ENCODE data around the gene PVRIG. TPM values are rescaled to one million over a fixed set of nuclear protein-coding genes. Genes with fewer than 3 reads are reported as not detected.
A peak's percentile ranks its signal among the peaks of the same experiment; 100 is the strongest.
"Not testable (repeated sequence)": the region's sequence is repeated elsewhere in the genome, so short reads cannot be mapped to it uniquely, and the experiment has no call there.

The PVRIG gene
- total and polyA plus RNA-seq, 2 of the 8 experiments (the other 6 are each of a cell fraction or from before 2014, with no cell fraction given), result 0.15 TPM; not detected in 1

DNA sequence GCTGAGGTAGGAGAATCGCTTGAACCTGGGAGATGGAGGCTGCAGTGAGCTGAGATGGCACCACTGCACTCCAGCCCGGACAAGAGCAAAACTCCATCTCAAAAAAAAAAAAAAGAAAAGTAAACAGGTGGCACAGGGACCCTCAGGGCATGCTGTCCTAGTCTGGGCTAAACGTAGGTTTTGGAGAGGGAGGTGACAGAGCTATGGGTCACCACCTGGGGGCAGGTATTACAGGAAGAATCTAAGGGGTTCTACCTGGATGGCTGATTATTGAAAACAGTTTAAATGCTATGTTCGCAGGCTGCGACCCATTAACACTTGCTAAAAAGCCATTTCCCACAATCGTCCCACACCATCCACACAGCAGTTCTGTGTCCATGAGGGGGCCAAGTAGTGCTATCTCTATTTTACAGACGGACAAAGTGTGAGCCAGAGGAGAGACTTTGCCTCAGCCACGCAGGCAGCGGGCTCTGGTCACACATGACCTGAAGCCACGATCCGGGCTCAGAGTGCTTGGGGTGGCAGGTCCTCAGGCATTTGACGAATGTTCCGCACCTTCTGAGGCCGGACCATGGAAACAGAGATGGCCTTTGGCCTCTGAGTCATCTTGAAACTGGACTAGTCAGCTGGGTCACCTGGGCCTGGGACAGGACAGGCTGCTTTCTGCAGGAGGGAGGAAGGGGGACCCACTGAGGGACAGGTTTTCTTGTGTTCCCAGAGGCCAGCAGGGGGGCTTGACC lies 49.7 kb downstream of the PVRIG start:
- H3K14ac ChIP-seq (ENCODE audit: insufficient read length); DNase-seq (ENCODE audit: low read depth in 1 of 2, low spot score in 2 of 2); H4K5ac ChIP-seq (ENCODE audit: insufficient read length, low read depth, low read length); H3K79me1 ChIP-seq (ENCODE audit: low read depth, low read length); H3K9ac ChIP-seq (replicated peaks in 1 of 4; ENCODE audit: extremely low read depth in 1 of 4, low read depth in 3 of 4, low read length in 3 of 4); H3K23ac ChIP-seq (ENCODE audit: insufficient read length); H3K27ac ChIP-seq (ENCODE audit: low read depth, low read length); FAIRE-seq; H3K23me2 ChIP-seq (ENCODE audit: low read depth, low read length); H2AFZ ChIP-seq (ENCODE audit: low read length); H2AK5ac ChIP-seq (ENCODE audit: low read depth, low read length); H2BK5ac ChIP-seq (ENCODE audit: low read depth, low read length); H2BK20ac ChIP-seq (ENCODE audit: low read length); H4K20me1 ChIP-seq (replicated peaks in 1 of 2; ENCODE audit: control insufficient read depth in 1 of 2, insufficient read depth in 2 of 2, low read length in 2 of 2); H3K27me3 ChIP-seq (replicated peaks in 1 of 4; ENCODE audit: control insufficient read depth in 3 of 4, extremely low read depth in 1 of 4, insufficient read depth in 3 of 4, low read length in 3 of 4); H2BK120ac ChIP-seq (replicated peaks; ENCODE audit: low read depth, low read length); H4K91ac ChIP-seq (replicated peaks; ENCODE audit: insufficient read length, low read length); H3K56ac ChIP-seq (replicated peaks; ENCODE audit: insufficient read length, low read depth, low read length); H3K9me3 ChIP-seq (ENCODE audit: insufficient read depth in 2 of 2, low read depth in 1 of 2, low read length in 1 of 2); H4K8ac ChIP-seq (ENCODE audit: extremely low read depth, insufficient read depth, low read length); H3K18ac ChIP-seq (ENCODE audit: extremely low read depth, low read length); H3K4ac ChIP-seq (replicated peaks; ENCODE audit: insufficient read length, low read depth, low read length); H3K36me3 ChIP-seq (ENCODE audit: control insufficient read depth in 2 of 4, insufficient read depth in 4 of 4, low read length in 3 of 4): not testable (repeated sequence)
- Histone ChIP-seq H2BK12ac (ENCODE audit: low read depth, low read length) (0 out of 2 replicates have a peak overlapping the region, but pooled peaks have one; percentile 68), H3K4me3 (ENCODE audit: extremely low read depth in 1 of 4, insufficient read depth in 2 of 4, low read depth in 3 of 4, low read length in 4 of 4) (peak overlapping the region in 1 of 4 experiments; percentile 73; a peak in 3 of 8 replicates), H3K4me2 (ENCODE audit: insufficient read depth in 1 of 2, low read depth in 2 of 2, low read length in 2 of 2) (peak overlapping the region; percentile 53 to 83; a peak in 3 of 4 replicates), H2BK15ac (ENCODE audit: low read length) (0 out of 2 replicates have a peak overlapping the region, but pooled peaks have one; percentile 29), H3K79me2 (ENCODE audit: control insufficient read depth in 1 of 2, insufficient read depth in 2 of 2, low read length in 2 of 2) (peaks cover 3 to 36% of the 10 kb centered on the region in 2 experiments), H3K4me1 (replicated peaks in 1 of 4; ENCODE audit: control insufficient read depth in 3 of 4, insufficient read depth in 4 of 4, low read length in 3 of 4) (peaks cover 0 to 13% (median 9%) of the 10 kb centered on the region in 4 experiments; a peak in 6 of 7 replicates)
- POLR2A ChIA-PET (ENCODE audit: partially characterized antibody), result interaction anchor here (0.7 kb wide), 2 partner anchors 8 to 16 kb away, joined by 3 read pairs; no protein-coding TSS in a partner anchor
- 85% methylated on average over 14 of the region's 14 CpGs; no CpG with 5 or more reads in 1 of the 2 experiments for WGBS, 2 experiments (ENCODE audit: extremely low coverage in 1 of 2, insufficient coverage in 1 of 2, insufficient read length in 1 of 2, insufficient replicate concordance in 2 of 2, low coverage in 1 of 2, low lambda C conversion rate in 2 of 2, missing lambda C conversion rate in 1 of 2)
- TF ChIP-seq, protein P1, sequence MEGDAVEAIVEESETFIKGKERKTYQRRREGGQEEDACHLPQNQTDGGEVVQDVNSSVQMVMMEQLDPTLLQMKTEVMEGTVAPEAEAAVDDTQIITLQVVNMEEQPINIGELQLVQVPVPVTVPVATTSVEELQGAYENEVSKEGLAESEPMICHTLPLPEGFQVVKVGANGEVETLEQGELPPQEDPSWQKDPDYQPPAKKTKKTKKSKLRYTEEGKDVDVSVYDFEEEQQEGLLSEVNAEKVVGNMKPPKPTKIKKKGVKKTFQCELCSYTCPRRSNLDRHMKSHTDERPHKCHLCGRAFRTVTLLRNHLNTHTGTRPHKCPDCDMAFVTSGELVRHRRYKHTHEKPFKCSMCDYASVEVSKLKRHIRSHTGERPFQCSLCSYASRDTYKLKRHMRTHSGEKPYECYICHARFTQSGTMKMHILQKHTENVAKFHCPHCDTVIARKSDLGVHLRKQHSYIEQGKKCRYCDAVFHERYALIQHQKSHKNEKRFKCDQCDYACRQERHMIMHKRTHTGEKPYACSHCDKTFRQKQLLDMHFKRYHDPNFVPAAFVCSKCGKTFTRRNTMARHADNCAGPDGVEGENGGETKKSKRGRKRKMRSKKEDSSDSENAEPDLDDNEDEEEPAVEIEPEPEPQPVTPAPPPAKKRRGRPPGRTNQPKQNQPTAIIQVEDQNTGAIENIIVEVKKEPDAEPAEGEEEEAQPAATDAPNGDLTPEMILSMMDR (IDR thresholded peaks at IDR 0.05; ENCODE audit: control extremely low read depth in 1 of 3, insufficient read depth in 1 of 3, low read depth in 1 of 3, low read length in 3 of 3), result 0 out of 4 replicates have a peak, but pooled peaks of 1 of the 3 experiments have one; percentile 7
- CTCF ChIA-PET (ENCODE audit: partially characterized antibody), result interaction anchor here (0.6 to 2.0 kb wide), 3 partner anchors 15 to 59 kb away, joined by 3 to 14 read pairs (median 4); no protein-coding TSS in a partner anchor
